Neural progenitor cell (in vitro differentiated cells): ENCODE measurements around the gene RPS19. TPM values are rescaled to one million over a fixed set of nuclear protein-coding genes. Genes with fewer than 3 reads are reported as not detected.
A peak's percentile ranks its signal among the peaks of the same experiment; 100 is the strongest.

Experiments used
- DNase-seq: peaks from one replicate; pipeline ENCODE4 v3.0.0-alpha.2; 2016; ENCODE audit warnings: low spot score
- H2AFZ ChIP-seq: fragments of 200-600 bp; sonication (generic); replicated peaks from 2 replicates; pipeline ENCODE4 v1.6.1; 2016; ENCODE audit warnings: antibody characterized with exemption
- H3F3A ChIP-seq: fragments of 200-600 bp; sonication (generic); 2 replicates; pipeline ENCODE4 v1.6.1; 2016; ENCODE audit warnings: antibody characterized with exemption, low read depth
- H3K27ac ChIP-seq: fragments of 200-600 bp; sonication (generic); 2 replicates; pipeline ENCODE4 v1.5.1; 2016; ENCODE audit warnings: mild to moderate bottlenecking
- H3K27me3 ChIP-seq: fragments of 200-600 bp; sonication (generic); 2 replicates; pipeline ENCODE4 v1.6.1; 2016; ENCODE audit warnings: mild to moderate bottlenecking, moderate library complexity
- H3K36me3 ChIP-seq: fragments of 200-600 bp; sonication (generic); 2 replicates; pipeline ENCODE4 v1.5.1; 2016
- H3K4me1 ChIP-seq: fragments of 200-600 bp; sonication (generic); 2 replicates; pipeline ENCODE4 v1.6.1; 2016; ENCODE audit warnings: mixed run types
- H3K4me2 ChIP-seq: fragments of 200-600 bp; sonication (generic); 2 replicates; pipeline ENCODE4 v1.6.1; 2016
- H3K4me3 ChIP-seq: fragments of 200-600 bp; sonication (generic); 2 replicates; pipeline ENCODE4 v1.5.1; 2016
- H3K79me2 ChIP-seq: fragments of 200-600 bp; sonication (generic); 2 replicates; pipeline ENCODE4 v1.6.1; 2016; ENCODE audit warnings: low read depth
- H3K9ac ChIP-seq: fragments of 200-600 bp; sonication (generic); 2 replicates; pipeline ENCODE4 v1.6.1; 2016
- H3K9me3 ChIP-seq: fragments of 200-600 bp; sonication (generic); 2 replicates; pipeline ENCODE4 v1.5.1; 2016; ENCODE audit warnings: low read depth
- H4K20me1 ChIP-seq: fragments of 200-600 bp; sonication (generic); 2 replicates; pipeline ENCODE4 v1.6.1; 2016; ENCODE audit warnings: low read depth
- H3K27ac Mint-ChIP-seq: 3 replicates; pipeline ENCODE4 v1.8.0; 2021; ENCODE audit warnings: mixed read lengths
- H3K27me3 Mint-ChIP-seq: 2 replicates; pipeline ENCODE4 v1.8.0; 2022; ENCODE audit warnings: low read depth, mild to moderate bottlenecking, inconsistent platforms, moderate library complexity, mixed read lengths; ENCODE audit not compliant: insufficient read depth
- H3K36me3 Mint-ChIP-seq: 3 replicates; pipeline ENCODE4 v1.8.0; 2021; ENCODE audit warnings: mixed read lengths
- H3K4me1 Mint-ChIP-seq: 3 replicates; pipeline ENCODE4 v1.8.0; 2021; ENCODE audit warnings: mixed read lengths
- H3K4me3 Mint-ChIP-seq: 3 replicates; pipeline ENCODE4 v1.8.0; 2021; ENCODE audit warnings: mild to moderate bottlenecking, moderate library complexity, mixed read lengths
- H3K9me3 Mint-ChIP-seq: 3 replicates; pipeline ENCODE4 v1.8.0; 2020; ENCODE audit warnings: mixed read lengths
- EZH2 ChIP-seq: fragments of 200-600 bp; sonication (generic); IDR thresholded peaks from 2 replicates; pipeline ENCODE4 v1.6.1; 2017; ENCODE audit warnings: antibody characterized with exemption, mild to moderate bottlenecking, moderate library complexity
- EZH2phosphoT487 ChIP-seq: fragments of 200-600 bp; sonication (generic); IDR thresholded peaks from 2 replicates; pipeline ENCODE4 v1.6.1; 2017; ENCODE audit warnings: antibody characterized with exemption
- total RNA-seq: library from RNA; depleted of rRNA; stranded (reverse); fragments of >200 nt; gene quantifications from 2 replicates; pipeline ENCODE4 v1.2.3, GENCODE V29; 2015; ENCODE audit warnings: low replicate concordance
- TF ChIP-seq, protein P1 (sequence below): fragments of 200-600 bp; sonication (generic); IDR thresholded peaks from 2 replicates; pipeline ENCODE4 v1.5.1; 2017; ENCODE audit warnings: antibody characterized with exemption, mild to moderate bottlenecking

Gene RPS19
- total RNA-seq, 1 donor from 2014 or later, result 1,422 TPM

GRCh38 chr19:41883463-41883820, 23.4 kb downstream of the RPS19 start:
- Histone ChIP-seq H3F3A (peaks cover 22% of the 10 kb centered on the region), H3K27ac (no peak overlapping the region), H2AFZ (peak overlapping the region; percentile 93), H3K4me3 (peak overlapping the region; percentile 92), H3K79me2 (peaks cover 9% of the 10 kb centered on the region), H3K9ac (no peak overlapping the region), H3K27me3 (peaks cover 44% of the 10 kb centered on the region), H3K4me2 (peak overlapping the region; percentile 97), H3K4me1 (peaks cover 6% of the 10 kb centered on the region), H3K36me3 (no peaks in the 10 kb centered on the region), H3K9me3 (no peaks in the 10 kb centered on the region), H4K20me1 (no peaks in the 10 kb centered on the region)
- TF ChIP-seq EZH2phosphoT487, result no peak
- no peak for TF ChIP-seq EZH2
- TF ChIP-seq, protein P1, sequence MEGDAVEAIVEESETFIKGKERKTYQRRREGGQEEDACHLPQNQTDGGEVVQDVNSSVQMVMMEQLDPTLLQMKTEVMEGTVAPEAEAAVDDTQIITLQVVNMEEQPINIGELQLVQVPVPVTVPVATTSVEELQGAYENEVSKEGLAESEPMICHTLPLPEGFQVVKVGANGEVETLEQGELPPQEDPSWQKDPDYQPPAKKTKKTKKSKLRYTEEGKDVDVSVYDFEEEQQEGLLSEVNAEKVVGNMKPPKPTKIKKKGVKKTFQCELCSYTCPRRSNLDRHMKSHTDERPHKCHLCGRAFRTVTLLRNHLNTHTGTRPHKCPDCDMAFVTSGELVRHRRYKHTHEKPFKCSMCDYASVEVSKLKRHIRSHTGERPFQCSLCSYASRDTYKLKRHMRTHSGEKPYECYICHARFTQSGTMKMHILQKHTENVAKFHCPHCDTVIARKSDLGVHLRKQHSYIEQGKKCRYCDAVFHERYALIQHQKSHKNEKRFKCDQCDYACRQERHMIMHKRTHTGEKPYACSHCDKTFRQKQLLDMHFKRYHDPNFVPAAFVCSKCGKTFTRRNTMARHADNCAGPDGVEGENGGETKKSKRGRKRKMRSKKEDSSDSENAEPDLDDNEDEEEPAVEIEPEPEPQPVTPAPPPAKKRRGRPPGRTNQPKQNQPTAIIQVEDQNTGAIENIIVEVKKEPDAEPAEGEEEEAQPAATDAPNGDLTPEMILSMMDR, result no peak
- Mint-ChIP-seq H3K4me1 (peaks cover 18% of the 10 kb centered on the region), H3K27me3 (peaks cover 31% of the 10 kb centered on the region), H3K36me3 (no peaks in the 10 kb centered on the region), H3K27ac (no peak overlapping the region), H3K9me3 (no peaks in the 10 kb centered on the region), H3K4me3 (peak overlapping the region; percentile 94)
- DNase-seq, result peak; percentile 19

DNA sequence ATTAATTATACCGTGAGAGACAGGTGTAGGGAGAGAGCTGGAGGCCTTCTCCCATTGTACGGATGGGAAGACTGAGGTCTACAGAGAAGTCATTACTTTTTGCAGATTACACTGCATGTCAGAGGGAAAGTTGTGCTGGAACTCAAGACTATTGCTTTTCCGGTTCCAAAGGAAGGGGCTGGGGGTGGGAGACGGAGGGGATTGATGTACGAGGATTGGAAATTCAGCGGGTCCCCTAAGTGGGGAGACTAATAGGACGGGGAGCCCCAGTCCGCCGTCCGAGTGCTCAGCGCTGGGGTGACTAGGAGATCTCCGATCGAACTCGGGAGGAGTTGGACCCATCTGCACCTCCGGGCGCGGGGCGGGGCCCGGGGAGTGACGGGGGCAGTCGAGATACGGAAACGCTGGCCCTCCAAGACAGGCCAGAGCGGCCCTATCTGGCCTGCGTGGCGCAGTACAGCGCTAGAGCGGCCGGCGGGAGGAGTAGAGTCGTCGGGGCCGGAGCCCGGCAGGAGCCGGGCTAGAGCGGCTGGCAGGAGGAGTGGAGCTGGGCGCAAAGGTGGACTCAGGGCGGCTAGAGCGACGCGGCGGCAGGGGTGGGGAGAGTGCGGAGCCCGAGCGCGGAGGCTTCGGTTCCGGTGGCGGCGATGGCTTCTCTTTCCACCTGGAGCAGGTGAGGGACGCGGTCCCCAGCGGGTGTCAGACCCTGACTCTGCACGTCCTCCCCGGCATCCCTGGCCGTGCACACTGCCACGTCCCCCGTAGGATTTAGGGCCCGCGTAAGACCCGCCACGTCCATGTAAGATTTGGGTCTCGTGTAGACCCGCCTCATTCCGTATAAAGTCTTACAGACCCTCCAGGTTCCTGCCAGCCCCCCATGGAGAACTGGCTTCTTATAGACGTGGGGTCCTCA, 24.0 kb downstream of the RPS19 start:
- H3K27ac ChIP-seq, result no peak overlapping the region
- peaks cover 6% of the 10 kb centered on the region for H3K4me1 ChIP-seq
- Mint-ChIP-seq H3K27me3 (peaks cover 31% of the 10 kb centered on the region), H3K27ac (no peak overlapping the region), H3K4me1 (peaks cover 18% of the 10 kb centered on the region), H3K9me3 (no peaks in the 10 kb centered on the region), H3K4me3 (peak overlapping the region; percentile 94), H3K36me3 (no peaks in the 10 kb centered on the region)
- TF ChIP-seq, protein P1, result no peak
- no peak for TF ChIP-seq EZH2phosphoT487
- TF ChIP-seq EZH2, result no peak
- H3K27me3 ChIP-seq, result peaks cover 44% of the 10 kb centered on the region
- peak overlapping the region; percentile 96 for H2AFZ ChIP-seq
- no peaks in the 10 kb centered on the region for H4K20me1 ChIP-seq
- peak overlapping the region; percentile 92 for H3K4me3 ChIP-seq
- no peaks in the 10 kb centered on the region for H3K9me3 ChIP-seq
- peaks cover 22% of the 10 kb centered on the region for H3F3A ChIP-seq
- peaks cover 9% of the 10 kb centered on the region for H3K79me2 ChIP-seq
- H3K9ac ChIP-seq, result peak overlapping the region; percentile 76
- peak; percentile 99 for DNase-seq
- peak overlapping the region; percentile 97 for H3K4me2 ChIP-seq
- no peaks in the 10 kb centered on the region for H3K36me3 ChIP-seq

GRCh38 chr19:41886761-41887710, 27.0 kb downstream of the RPS19 start:
- TF ChIP-seq, protein P1, result no peak
- TF ChIP-seq EZH2 (no peak), EZH2phosphoT487 (no peak)
- Mint-ChIP-seq H3K27ac (no peak overlapping the region), H3K4me1 (peaks cover 18% of the 10 kb centered on the region), H3K36me3 (no peaks in the 10 kb centered on the region), H3K27me3 (peaks cover 21% of the 10 kb centered on the region), H3K9me3 (no peaks in the 10 kb centered on the region), H3K4me3 (peak overlapping the region; percentile 64)
- Histone ChIP-seq H2AFZ (no peak overlapping the region), H3K4me2 (no peak overlapping the region), H4K20me1 (no peaks in the 10 kb centered on the region), H3K9me3 (no peaks in the 10 kb centered on the region), H3K4me1 (peaks cover 6% of the 10 kb centered on the region), H3K79me2 (peaks cover 9% of the 10 kb centered on the region), H3K36me3 (no peaks in the 10 kb centered on the region), H3K4me3 (no peak overlapping the region), H3K27me3 (peaks cover 18% of the 10 kb centered on the region), H3K9ac (no peak overlapping the region), H3K27ac (no peak overlapping the region), H3F3A (peaks cover 20% of the 10 kb centered on the region)
- no peak for DNase-seq
